NCI-H2107 (cell line): ENCODE results near the gene MRPS2.

Experiments used
- DNase-seq: peaks from one replicate; lab custom pipeline; 2025; lab: John Stamatoyannopoulos, UW

MRPS2 gene

GRCh38 chr9:135480940-135481310 is 19.6 kb upstream of the MRPS2 start:
- DNase-seq: no peak

- no peak for DNase-seq
These were observed 18.3 kb upstream of the MRPS2 start for GRCh38 chr9:135482015-135482754.

GRCh38 chr9:135484460-135485277 is 15.8 kb upstream of the MRPS2 start:
- no peak for DNase-seq

GRCh38 chr9:135485385-135485784 is 15.1 kb upstream of the MRPS2 start:
- no peak for DNase-seq

GRCh38 chr9:135485832-135486231 is 14.7 kb upstream of the MRPS2 start:
- DNase-seq: no peak

- no peak for DNase-seq
These were observed 14.0 kb upstream of the MRPS2 start for GRCh38 chr9:135486267-135487065.

GRCh38 chr9:135487281-135488012 is 13.0 kb upstream of the MRPS2 start:
- no peak for DNase-seq

- no peak for DNase-seq
These were observed 12.5 kb upstream of the MRPS2 start for GRCh38 chr9:135488013-135488330.

GRCh38 chr9:135488527-135488926 is 12.0 kb upstream of the MRPS2 start:
- no peak for DNase-seq

GRCh38 chr9:135489188-135489906 is 11.1 kb upstream of the MRPS2 start:
- DNase-seq: no peak

GRCh38 chr9:135490166-135490870 is 10.2 kb upstream of the MRPS2 start:
- DNase-seq: no peak

- no peak for DNase-seq
These were observed 9.5 kb upstream of the MRPS2 start for GRCh38 chr9:135490980-135491464.

- no peak for DNase-seq
These were observed 8.7 kb upstream of the MRPS2 start for GRCh38 chr9:135491764-135492163.

GRCh38 chr9:135492886-135493669 is 7.4 kb upstream of the MRPS2 start:
- DNase-seq: no peak

- DNase-seq: no peak
These were observed 5.5 kb upstream of the MRPS2 start for GRCh38 chr9:135494791-135495559.

GRCh38 chr9:135498381-135499126 is 1.9 kb upstream of the MRPS2 start:
- no peak for DNase-seq

GRCh38 chr9:135499326-135500070 is 984 bp upstream of the MRPS2 start:
- peak; percentile 68 for DNase-seq
